Suppressor macrophage treated with lipopolysaccharide for 1 hour (primary cell): ENCODE results near the gene PLEKHA3.
"Not testable (repeated sequence)": the region's sequence is repeated elsewhere in the genome, so short reads cannot be mapped to it uniquely, and the experiment has no call there.

Experiments
- DNase-seq, 3 donors: peaks; one replicate each; pipeline ENCODE4 v3.0.0-alpha.2; 2020 to 2022

Gene PLEKHA3

DNA sequence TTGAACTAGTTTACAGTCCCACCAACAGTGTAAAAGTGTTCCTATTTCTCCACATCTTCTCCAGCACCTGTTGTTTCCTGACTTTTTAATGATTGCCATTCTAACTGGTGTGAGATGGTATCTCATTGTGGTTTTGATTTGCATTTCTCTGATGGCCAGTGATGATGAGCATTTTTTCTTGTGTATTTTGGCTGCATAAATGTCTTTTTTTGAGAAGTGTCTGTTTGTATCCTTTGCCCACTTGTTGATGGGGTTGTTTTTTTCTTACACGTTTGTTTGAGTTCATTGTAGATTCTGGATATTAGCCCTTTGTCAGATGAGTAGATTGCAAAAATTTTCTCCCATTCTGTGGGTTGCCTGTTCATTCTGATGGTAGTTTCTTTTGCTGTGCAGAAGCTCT is 45.2 kb downstream of the PLEKHA3 start:
- not testable (repeated sequence) for DNase-seq

DNA sequence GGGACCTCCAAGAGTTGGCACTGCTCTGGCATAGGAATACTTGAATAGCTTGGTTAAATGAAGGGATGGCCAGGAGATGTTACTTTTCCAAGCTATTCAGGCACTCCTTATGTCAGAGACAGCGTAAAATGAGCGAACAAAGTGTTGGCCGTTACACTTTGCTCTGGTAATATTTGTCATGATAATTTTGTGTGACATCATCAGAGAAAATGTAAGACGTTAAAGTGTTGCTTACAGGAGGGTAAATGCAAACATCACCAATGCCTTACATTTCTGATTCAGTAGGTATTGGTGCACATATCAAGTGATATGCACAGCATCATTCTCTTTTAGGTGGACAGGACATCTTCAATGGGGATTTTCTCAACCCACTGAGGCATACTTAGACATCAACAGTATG is 46.0 kb downstream of the PLEKHA3 start:
- DNase-seq, result no peak

GRCh38 chr2:178527592-178527991 is 47.3 kb downstream of the PLEKHA3 start:
- DNase-seq, result no peak

GRCh38 chr2:178528647-178529046 is 48.4 kb downstream of the PLEKHA3 start:
- peak in 1 of 3 donors; percentile 3 for DNase-seq

- DNase-seq, result peak in 1 of 3 donors; percentile 18
These were observed 48.9 kb downstream of the PLEKHA3 start for GRCh38 chr2:178529194-178529593.

GRCh38 chr2:178530131-178530530 is 49.9 kb downstream of the PLEKHA3 start:
- DNase-seq, result peak; percentile 33 to 47 (median 46)

- DNase-seq, result peak; percentile 79 to 86 (median 83)
These were observed 50.4 kb downstream of the PLEKHA3 start for GRCh38 chr2:178530625-178531142.

GRCh38 chr2:178531168-178531567 is 50.9 kb downstream of the PLEKHA3 start:
- peak; percentile 62 to 75 (median 73) for DNase-seq

GRCh38 chr2:178536037-178536436 is 55.8 kb downstream of the PLEKHA3 start:
- DNase-seq, result no peak

DNA sequence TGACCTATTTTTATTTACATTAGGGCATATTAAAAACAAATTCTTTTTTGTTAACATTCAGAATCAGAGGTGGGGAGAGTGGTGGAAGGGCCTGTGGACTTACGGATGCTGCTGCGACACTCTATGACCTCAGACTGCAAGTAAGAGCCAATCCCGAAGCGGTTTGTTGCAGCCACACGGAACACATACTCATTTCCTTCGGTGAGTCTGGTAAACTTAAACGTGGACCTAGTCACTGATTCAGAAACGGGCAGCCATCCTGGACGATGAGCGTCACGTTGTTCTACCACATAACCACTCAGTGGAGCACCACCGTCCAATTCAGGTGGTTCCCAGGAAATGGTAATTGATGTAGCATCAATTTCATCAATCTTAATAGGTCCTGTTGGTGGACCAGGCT is 61.9 kb downstream of the PLEKHA3 start:
- no peak for DNase-seq

DNA sequence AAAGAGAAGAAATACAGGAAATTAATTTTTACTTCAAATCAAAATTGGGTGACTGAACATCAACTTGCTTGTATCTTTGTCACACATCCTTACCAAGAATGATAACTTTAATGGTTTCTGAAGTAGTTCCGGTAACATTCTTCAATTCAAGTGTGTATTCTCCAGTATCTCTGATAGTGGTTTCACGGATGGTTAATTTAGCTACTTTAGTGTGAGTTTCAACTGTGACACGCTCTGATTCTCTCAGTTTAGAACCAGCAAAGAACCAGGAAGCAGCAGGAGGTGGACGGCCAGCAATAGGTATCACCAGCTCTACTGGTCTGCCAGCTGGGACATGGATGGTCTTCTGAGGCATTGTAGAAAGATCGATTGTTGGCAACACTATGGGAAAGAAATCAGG is 62.3 kb downstream of the PLEKHA3 start:
- DNase-seq, result no peak

DNA sequence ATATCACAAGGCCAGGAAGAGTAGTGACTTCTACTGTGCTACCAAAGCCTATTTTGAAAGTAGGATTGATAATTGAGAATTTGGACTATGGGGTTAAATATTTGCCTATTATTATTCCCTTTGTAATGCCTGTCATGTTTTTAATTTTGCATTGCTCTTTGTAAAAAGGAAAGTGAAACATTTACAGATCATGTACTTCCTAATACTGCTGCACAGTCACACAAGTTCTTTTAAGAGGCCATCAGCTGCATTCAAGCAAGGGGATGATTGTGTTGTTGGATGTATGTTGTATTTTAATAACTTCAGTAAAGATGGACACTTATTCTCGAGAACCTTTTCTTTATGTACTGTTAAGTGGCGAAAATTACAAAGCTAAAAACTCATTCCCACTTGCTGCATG is 70.1 kb downstream of the PLEKHA3 start:
- DNase-seq, result no peak

DNA sequence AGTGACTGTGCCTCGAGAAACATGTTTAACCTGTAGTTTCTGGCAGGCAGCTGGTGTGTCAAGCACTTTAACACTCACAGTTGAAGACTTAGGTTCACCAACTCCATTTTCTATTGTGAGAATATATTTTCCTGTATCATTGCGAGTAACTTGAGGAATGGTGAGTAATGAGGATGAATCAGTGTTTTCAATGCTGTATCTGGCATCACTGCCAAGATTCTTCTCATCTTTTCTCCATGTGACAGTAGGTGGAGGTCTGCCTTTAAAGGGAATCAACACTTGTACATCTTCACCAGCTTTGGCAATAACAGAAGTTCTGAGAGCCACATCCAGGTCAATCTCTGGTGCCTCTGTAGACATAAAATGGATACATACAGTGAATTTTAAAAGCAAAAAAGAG is 72.8 kb downstream of the PLEKHA3 start:
- DNase-seq, result no peak
